ENCODE measurements around the gene TRAM2.

Gene TRAM2

DNA sequence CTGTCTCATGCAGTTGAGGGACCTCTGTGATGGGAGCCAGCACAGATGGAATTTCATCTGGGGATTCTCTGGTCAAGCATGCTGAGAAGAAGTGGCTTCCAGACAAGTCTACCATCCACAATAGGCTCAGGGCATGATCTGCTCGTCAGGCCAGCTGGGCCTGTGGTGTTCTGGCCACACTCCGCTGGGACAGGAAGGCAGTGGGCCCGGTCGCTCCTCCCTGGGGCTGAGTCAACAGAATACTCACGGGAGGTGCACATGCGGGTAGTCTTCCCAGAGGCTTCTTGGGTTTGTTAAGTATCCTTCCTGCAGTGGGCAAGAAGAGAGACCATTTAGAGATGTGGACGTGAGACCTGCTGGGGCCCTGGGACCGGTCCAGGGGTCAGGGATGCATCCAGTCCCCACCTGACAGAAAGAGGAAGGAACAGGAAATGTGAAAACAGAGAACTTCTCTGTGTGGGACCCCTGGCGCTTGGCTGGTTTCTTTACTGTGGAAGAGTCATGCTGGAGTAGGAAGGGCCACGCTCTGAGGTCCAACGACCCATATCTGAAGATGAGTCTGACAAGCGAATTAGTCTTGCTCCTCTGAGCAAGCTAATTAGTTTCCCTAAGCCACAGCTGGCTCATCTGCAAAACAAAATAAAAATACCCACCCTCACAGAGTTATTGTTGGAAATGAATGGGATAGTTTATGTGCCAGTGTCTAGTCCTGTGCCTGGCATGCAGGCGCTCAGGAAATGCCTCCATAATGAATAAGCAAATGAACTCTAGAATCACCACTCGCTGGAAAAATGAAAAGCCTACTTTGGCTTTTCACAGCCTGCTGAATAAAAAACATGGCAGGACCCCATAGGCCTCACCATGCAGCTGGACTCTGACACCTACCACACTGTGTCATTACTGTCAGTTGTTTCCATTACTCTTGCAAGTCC lies 67.3 kb downstream of the TRAM2 start:
- no peak for DNase-seq

GRCh38 chr6:52508261-52508739 lies 68.6 kb downstream of the TRAM2 start:
- DNase-seq: no peak

GRCh38 chr6:52507557-52508260 lies 69.2 kb downstream of the TRAM2 start:
- DNase-seq: no peak

- no peak for DNase-seq
These were observed 70.4 kb downstream of the TRAM2 start for GRCh38 chr6:52506476-52506875.

- DNase-seq: no peak
These were observed 71.0 kb downstream of the TRAM2 start for GRCh38 chr6:52505726-52506409.

GRCh38 chr6:52504782-52505136 lies 72.1 kb downstream of the TRAM2 start:
- no peak for DNase-seq

DNA sequence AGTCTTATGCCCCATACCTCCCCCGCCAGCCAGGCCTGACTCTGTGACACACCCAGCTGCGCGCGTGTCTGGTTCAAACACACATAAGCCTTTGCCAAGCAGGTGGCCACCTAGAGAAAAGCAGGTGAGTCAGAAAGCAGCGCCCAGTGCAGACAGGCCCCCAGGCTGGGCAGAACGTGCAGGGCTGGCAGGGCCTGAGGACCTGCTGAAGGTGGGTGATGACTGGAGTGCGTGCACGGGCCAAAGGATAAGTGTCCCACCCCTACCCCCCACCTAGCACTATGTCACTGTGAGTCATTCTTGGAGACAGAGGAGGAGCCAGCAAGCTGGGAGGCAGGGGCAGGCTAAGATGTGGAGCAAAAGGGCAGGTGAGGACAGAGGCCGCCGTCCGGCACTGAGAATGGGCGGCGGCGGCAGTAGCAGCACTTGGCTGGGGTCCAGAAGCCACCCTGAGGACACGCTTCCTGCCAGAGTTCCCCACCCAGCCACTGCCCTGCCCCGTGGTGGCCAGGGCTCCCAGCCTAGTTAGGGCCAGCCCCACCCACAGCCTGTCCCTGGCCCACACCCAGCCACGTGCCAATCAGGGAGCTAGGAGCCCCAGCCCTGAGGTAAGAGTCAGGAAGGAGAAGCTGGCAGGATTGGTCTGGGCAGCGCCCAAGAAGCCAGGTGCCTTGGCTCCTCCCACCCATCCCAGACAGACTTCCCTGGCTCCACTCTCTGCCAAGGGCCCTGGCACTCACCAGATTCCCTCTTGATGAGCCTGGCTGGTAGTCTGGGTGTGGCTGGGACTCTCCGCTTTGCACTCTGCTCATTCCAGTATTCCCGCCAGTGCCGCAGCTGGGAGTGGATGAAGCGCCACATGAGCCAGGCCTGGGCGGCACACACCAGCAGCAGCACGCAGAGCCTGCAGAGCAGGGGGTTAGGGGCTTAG lies 72.7 kb downstream of the TRAM2 start:
- peak; percentile 28 for DNase-seq

DNA sequence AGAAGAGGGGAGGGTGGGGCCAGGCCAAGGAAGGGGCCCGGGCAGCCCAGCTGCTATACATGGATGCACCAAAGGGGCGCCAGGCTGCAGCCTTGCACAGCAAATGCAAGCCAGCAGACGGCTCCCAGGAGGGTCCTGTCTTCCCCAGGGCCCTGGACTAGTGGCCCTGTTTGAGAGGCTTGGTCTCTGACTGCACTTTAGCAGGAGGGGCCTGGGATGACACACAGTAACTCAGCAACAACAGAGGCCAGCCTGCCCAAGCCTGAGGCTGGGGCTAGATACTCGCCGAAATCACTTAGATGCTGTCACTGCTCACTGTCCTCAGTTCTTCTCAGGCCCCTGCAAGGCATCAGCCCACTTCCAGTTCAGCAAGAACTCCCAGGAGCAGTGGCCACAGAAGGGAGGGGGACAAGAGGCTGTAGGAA lies 73.5 kb downstream of the TRAM2 start:
- DNase-seq: no peak

GRCh38 chr6:52502306-52503029 lies 74.4 kb downstream of the TRAM2 start:
- no peak for DNase-seq

GRCh38 chr6:52500238-52501129 lies 76.4 kb downstream of the TRAM2 start:
- DNase-seq: no peak

DNA sequence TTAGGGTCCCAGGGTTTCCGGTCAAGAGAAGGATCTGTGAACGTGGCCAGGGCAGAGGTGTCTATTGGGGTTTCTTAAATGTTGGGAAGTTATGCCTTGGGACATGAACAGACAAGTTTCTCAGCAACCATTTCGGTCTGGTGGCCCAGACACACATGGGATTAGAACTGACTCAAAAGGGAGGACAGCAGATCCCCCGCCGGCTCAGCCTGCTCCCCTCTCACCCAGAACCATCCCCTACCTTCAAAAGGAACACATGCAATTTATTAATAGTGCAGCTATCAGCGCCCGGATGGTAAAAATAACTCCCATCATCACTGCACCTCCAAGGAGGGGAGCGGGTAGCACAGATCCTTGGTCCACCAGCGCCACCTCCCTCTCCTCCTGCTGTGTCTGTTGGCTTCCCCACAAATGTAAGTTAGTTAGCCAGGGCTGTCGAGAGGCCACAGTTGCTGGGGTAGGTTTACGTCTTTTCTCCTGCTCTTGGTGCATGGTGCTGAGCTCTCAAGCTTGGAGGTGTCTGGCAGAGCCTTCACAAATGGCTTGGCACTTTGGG lies 77.1 kb downstream of the TRAM2 start:
- no peak for DNase-seq

- no peak for DNase-seq
These were observed 77.8 kb downstream of the TRAM2 start for GRCh38 chr6:52499026-52499425.

GRCh38 chr6:52498538-52499017 lies 78.3 kb downstream of the TRAM2 start:
- DNase-seq: no peak

- DNase-seq: no peak
These were observed 79.0 kb downstream of the TRAM2 start for GRCh38 chr6:52497652-52498408.

GRCh38 chr6:52496631-52497030 lies 80.2 kb downstream of the TRAM2 start:
- no peak for DNase-seq

GRCh38 chr6:52495922-52496321 lies 80.9 kb downstream of the TRAM2 start:
- DNase-seq: no peak

DNA sequence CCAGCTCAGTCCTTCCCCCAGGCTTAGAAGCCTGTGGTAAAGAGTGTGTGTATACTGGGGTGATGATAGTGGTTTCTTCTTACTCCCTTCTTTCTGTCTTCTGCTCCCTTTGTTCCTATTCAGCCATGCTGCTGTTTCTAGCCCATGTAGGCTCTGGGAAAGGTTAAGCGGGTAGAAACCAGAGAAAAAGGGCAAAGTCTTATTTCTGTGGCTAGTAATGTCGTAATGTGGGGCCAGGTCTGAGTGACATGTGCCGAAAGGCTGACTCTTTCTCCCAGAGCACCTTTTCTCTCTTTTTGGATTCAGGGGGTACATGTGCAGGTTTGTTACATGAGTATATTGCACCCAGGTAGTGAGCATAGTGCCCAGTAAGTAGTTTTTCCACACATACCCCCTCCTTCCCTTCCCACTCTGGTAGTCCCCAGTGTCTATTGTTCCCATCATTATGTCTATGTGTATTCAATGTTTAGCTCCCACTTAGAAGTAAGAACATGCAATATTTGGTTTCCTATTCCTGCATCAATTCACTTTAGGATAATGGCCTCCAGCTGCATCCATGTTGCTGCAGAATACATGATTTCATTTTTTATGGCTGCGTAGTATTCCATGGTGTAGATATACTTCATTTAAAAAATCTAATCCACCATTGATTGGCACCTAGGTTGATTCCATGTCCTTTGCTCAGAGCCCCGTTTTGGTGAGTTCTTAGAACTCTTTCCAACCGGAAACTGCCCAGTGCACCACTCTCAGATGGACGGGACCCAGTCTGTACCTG lies 82.4 kb downstream of the TRAM2 start:
- DNase-seq: no peak

GRCh38 chr6:52493669-52494068 lies 83.2 kb downstream of the TRAM2 start:
- DNase-seq: no peak

Data from right kidney (tissue), 1 donor.